WTC11 (cell line): ENCODE results near the gene ADGRD2. TPM values are rescaled to one million over a fixed set of nuclear protein-coding genes. Genes with fewer than 3 reads are reported as not detected.

ENCODE experiments used
- ATAC-seq: fragments of 200-7000 bp; cut with Tn5 transposase; 2 replicates; pipeline ENCODE4 v1.10.0; 2021; ENCODE audit warnings: mild to moderate bottlenecking, moderate library complexity
- CTCF ChIA-PET: fragments of 300-600 bp; sonication (Branson Sonifier 250); formaldehyde crosslinking; loops from one replicate; lab custom pipeline; 2021; ENCODE audit warnings: antibody characterized with exemption; lab: Charles Lee
- POLR2A ChIA-PET: fragments of 350-600 bp; sonication (Branson Sonifier 250); formaldehyde crosslinking; loops from one replicate; lab custom pipeline; 2021; ENCODE audit warnings: antibody characterized with exemption; lab: Charles Lee
- DNase-seq: peaks from one replicate; pipeline ENCODE4 v3.0.0; 2021; ENCODE audit warnings: low spot score
- H3K27ac Mint-ChIP-seq: 2 replicates; pipeline ENCODE4 v1.8.0; 2021; ENCODE audit warnings: mixed read lengths
- H3K27me3 Mint-ChIP-seq: 2 replicates; pipeline ENCODE4 v1.8.0; 2021; ENCODE audit warnings: low read depth, mild to moderate bottlenecking, moderate library complexity, mixed read lengths
- H3K36me3 Mint-ChIP-seq: 2 replicates; pipeline ENCODE4 v1.8.0; 2021; ENCODE audit warnings: mixed read lengths
- H3K4me1 Mint-ChIP-seq: 2 replicates; pipeline ENCODE4 v1.8.0; 2022; ENCODE audit warnings: mixed read lengths
- H3K4me3 Mint-ChIP-seq: 2 replicates; pipeline ENCODE4 v1.8.0; 2021; ENCODE audit warnings: mild to moderate bottlenecking, moderate library complexity, mixed read lengths
- H3K9me3 Mint-ChIP-seq: 2 replicates; pipeline ENCODE4 v1.8.0; 2021; ENCODE audit warnings: mixed read lengths
- CREB1 ChIP-seq: sonication (generic); formaldehyde crosslinking; IDR thresholded peaks from 2 replicates; pipeline ENCODE4 v1.8.0; 2023; ENCODE audit warnings: mild to moderate bottlenecking, missing genetic modification reagents
- ETV6 ChIP-seq: sonication (generic); formaldehyde crosslinking; IDR thresholded peaks from 2 replicates; pipeline ENCODE4 v1.8.1; 2022; ENCODE audit warnings: mild to moderate bottlenecking, missing genetic modification reagents
- NR3C1 ChIP-seq: sonication (generic); formaldehyde crosslinking; conservative IDR thresholded peaks from 2 replicates; pipeline ENCODE4 v1.8.1; 2023; ENCODE audit warnings: low read depth, mild to moderate bottlenecking, missing genetic modification reagents
- RELA ChIP-seq: sonication (generic); formaldehyde crosslinking; IDR thresholded peaks from 2 replicates; pipeline ENCODE4 v1.8.1; 2022; ENCODE audit warnings: missing genetic modification reagents, mild to moderate bottlenecking, borderline replicate concordance
- RORB ChIP-seq: fragments of 250-450 bp; sonication (Bioruptor Pico); IDR thresholded peaks from 2 replicates; pipeline ENCODE4 v1.9.0; 2021; ENCODE audit warnings: mild to moderate bottlenecking
- SP1 ChIP-seq: sonication (generic); formaldehyde crosslinking; conservative IDR thresholded peaks from 2 replicates; pipeline ENCODE4 v1.8.1; 2022; ENCODE audit warnings: missing genetic modification reagents
- TP53 ChIP-seq: sonication (generic); formaldehyde crosslinking; IDR thresholded peaks from 2 replicates; pipeline ENCODE4 v1.8.1; 2023; ENCODE audit warnings: mild to moderate bottlenecking, missing genetic modification reagents
- ZNF423 ChIP-seq: fragments of 250-450 bp; sonication (Bioruptor Pico); IDR thresholded peaks from 2 replicates; pipeline ENCODE4 v2.1.2; 2022; ENCODE audit warnings: mild to moderate bottlenecking, moderate library complexity
- total RNA-seq: library from RNA; stranded (reverse); gene quantifications from 3 replicates; pipeline ENCODE4 v1.2.3, GENCODE V29; 2021
- TF ChIP-seq, protein P1 (sequence below): sonication (generic); formaldehyde crosslinking; IDR thresholded peaks from 2 replicates; pipeline ENCODE4 v1.8.1; 2022; ENCODE audit warnings: low read depth, missing genetic modification reagents, borderline replicate concordance
- TF ChIP-seq, protein P2 (sequence below): fragments of 250-450 bp; sonication (Bioruptor Pico); IDR thresholded peaks from 2 replicates; pipeline ENCODE4 v1.9.0; 2021; ENCODE audit warnings: moderate library complexity, mild to moderate bottlenecking, inconsistent platforms, borderline replicate concordance
- TF ChIP-seq, protein P3 (sequence below): sonication (generic); formaldehyde crosslinking; IDR thresholded peaks from 2 replicates; pipeline ENCODE4 v1.8.0; 2022; ENCODE audit warnings: missing genetic modification reagents

ADGRD2 gene
- total RNA-seq, 1 experiment from 2014 or later = 0.61 TPM

DNA sequence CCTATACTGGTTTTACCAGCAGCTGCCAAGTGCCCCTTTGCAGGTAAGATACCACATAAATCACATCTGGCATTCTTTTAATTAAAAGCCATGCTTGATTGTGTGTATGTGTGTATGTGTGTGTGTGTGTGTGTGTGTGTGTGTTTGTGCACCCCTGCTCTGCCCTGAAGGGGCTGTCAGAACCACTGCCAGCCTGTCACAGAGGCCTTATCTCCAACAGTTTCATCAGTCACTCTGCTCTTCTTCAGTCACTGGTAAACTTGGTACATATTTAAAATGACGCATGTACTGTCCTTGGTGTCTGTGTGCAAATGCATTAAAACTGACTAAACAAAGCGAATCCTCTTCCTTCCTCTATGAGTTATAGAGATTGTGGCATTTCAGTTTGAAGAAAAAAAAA lies 75.9 kb downstream of the ADGRD2 start (continued):
- TF ChIP-seq, protein P1, sequence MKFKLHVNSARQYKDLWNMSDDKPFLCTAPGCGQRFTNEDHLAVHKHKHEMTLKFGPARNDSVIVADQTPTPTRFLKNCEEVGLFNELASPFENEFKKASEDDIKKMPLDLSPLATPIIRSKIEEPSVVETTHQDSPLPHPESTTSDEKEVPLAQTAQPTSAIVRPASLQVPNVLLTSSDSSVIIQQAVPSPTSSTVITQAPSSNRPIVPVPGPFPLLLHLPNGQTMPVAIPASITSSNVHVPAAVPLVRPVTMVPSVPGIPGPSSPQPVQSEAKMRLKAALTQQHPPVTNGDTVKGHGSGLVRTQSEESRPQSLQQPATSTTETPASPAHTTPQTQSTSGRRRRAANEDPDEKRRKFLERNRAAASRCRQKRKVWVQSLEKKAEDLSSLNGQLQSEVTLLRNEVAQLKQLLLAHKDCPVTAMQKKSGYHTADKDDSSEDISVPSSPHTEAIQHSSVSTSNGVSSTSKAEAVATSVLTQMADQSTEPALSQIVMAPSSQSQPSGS = no peak
- TF ChIP-seq TP53 (CRISPR knock-in tag) = no peak
- TF ChIP-seq CREB1 (CRISPR knock-in tag) = no peak
- TF ChIP-seq, protein P2, sequence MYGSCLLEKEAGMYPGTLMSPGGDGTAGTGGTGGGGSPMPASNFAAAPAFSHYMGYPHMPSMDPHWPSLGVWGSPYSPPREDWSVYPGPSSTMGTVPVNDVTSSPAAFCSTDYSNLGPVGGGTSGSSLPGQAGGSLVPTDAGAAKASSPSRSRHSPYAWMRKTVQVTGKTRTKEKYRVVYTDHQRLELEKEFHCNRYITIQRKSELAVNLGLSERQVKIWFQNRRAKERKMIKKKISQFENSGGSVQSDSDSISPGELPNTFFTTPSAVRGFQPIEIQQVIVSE (CRISPR knock-in tag) = no peak
- TF ChIP-seq, protein P3, sequence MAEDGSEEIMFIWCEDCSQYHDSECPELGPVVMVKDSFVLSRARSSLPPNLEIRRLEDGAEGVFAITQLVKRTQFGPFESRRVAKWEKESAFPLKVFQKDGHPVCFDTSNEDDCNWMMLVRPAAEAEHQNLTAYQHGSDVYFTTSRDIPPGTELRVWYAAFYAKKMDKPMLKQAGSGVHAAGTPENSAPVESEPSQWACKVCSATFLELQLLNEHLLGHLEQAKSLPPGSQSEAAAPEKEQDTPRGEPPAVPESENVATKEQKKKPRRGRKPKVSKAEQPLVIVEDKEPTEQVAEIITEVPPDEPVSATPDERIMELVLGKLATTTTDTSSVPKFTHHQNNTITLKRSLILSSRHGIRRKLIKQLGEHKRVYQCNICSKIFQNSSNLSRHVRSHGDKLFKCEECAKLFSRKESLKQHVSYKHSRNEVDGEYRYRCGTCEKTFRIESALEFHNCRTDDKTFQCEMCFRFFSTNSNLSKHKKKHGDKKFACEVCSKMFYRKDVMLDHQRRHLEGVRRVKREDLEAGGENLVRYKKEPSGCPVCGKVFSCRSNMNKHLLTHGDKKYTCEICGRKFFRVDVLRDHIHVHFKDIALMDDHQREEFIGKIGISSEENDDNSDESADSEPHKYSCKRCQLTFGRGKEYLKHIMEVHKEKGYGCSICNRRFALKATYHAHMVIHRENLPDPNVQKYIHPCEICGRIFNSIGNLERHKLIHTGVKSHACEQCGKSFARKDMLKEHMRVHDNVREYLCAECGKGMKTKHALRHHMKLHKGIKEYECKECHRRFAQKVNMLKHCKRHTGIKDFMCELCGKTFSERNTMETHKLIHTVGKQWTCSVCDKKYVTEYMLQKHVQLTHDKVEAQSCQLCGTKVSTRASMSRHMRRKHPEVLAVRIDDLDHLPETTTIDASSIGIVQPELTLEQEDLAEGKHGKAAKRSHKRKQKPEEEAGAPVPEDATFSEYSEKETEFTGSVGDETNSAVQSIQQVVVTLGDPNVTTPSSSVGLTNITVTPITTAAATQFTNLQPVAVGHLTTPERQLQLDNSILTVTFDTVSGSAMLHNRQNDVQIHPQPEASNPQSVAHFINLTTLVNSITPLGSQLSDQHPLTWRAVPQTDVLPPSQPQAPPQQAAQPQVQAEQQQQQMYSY (CRISPR knock-in tag) = no peak
- TF ChIP-seq SP1 (CRISPR knock-in tag) = no peak
- no peak for TF ChIP-seq RORB (CRISPR knock-in tag)
- TF ChIP-seq, all 79 proteins: peak for 0

DNA sequence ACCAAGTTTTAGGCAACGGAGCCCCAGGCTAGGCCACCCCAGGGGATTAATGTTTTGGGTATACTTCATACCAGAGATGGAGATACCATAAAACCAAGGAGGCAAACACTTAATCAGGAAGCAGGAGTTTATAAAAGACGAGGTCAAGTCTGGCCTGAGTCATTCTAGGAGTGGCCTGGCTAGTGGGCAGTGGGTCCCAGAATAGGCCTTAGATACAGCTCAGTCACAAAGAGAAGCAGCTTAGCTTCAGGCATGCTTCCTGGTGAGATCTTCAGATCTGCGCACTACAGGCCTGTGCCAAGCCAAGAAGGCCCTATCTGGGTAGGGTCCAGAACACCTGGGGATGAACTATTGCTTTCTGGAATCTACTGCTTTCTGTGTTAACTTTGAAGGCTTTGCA lies 77.5 kb downstream of the ADGRD2 start:
- POLR2A ChIA-PET = no interaction called here
- no peaks in the 10 kb centered on the region for H3K9me3 Mint-ChIP-seq
- CTCF ChIA-PET = interaction anchor here (2.9 kb wide), 1 partner anchor 9 kb away, joined by 19 read pairs; no protein-coding TSS in a partner anchor
- no peak overlapping the region for H3K4me3 Mint-ChIP-seq
- H3K27me3 Mint-ChIP-seq = no peaks in the 10 kb centered on the region
- TF ChIP-seq RELA (CRISPR knock-in tag) (no peak), NR3C1 (CRISPR knock-in tag) (no peak), ZNF423 (no peak), ETV6 (CRISPR knock-in tag) (no peak)
- H3K36me3 Mint-ChIP-seq = peaks cover 18% of the 10 kb centered on the region
- DNase-seq = no peak
- H3K4me1 Mint-ChIP-seq = no peaks in the 10 kb centered on the region
- ATAC-seq = no peak
- H3K27ac Mint-ChIP-seq = no peak overlapping the region

Other genes starting within 250 kb of the ADGRD2 start
- 19.2 to 23.0 TPM (median 21.4 TPM) in 3 replicates for gene NEK6, start 192.5 kb upstream of the ADGRD2 start, total RNA-seq
- gene PSMB7, start 35.0 kb upstream of the ADGRD2 start, total RNA-seq = 160 to 187 TPM (median 164 TPM) in 3 replicates
- 0.39 to 0.77 TPM (median 0.60 TPM) in 3 replicates for gene NR5A1, start 56.9 kb downstream of the ADGRD2 start, total RNA-seq